ENCODE data around the gene DPP9. TPM values are rescaled to one million over a fixed set of nuclear protein-coding genes. Genes with fewer than 3 reads are reported as not detected.

Gene DPP9
- total and polyA plus RNA-seq, 2 of the 8 experiments (the other 6 are each of a cell fraction or from before 2014, with no cell fraction given): 11.6 to 40.7 TPM

DNA sequence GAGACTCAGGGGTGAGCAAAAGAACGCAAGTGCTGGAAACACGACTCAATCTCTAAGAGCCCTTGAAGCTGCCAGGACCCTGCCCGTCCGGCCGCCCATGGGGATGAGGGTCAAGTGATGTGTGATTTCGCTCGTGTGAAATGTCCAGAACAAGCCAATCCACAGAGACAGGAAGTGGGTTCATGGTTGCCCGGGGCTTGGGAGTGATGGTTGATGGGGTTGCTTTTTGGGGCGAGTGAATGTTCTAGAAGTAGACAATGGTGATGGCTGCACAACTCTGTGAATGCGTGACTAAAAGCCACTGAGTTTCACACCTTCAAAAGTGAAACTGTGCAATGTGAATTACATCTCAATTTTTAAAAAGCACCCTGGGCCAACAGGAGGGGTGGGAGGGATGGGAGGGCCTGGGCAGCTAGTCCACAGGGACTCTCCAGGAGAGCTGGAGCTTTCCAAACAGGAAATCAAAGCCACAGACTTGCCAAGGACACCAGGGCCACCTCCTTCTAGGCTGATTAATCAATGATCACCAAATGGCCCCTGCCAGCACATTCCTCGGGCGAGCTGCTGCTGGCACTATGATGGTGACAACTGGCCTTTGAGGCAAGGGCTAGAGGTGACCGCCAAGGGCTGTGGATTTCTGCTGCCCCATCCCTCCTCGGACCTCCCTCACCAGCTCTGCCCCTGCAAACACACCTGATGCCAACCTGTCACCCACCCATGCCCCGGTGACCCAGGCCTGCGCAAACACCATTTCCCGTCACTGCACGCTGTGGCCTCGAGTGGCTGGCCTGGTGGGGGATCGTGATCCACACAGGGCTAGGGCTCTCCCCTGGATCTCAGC is 14.0 kb downstream of the DPP9 start (continued):
- TF ChIP-seq CHD7 (IDR thresholded peaks at IDR 0.05; ENCODE audit: insufficient replicate concordance, low read length) (no peak), CEBPB (IDR thresholded peaks at IDR 0.05; ENCODE audit: low read depth, low read length) (no peak), KDM1A (IDR thresholded peaks at IDR 0.05; ENCODE audit: borderline replicate concordance, low read length) (no peak), CHD1 (IDR thresholded peaks at IDR 0.05; ENCODE audit: low read depth, low read length) (no peak), RBBP5 (IDR thresholded peaks at IDR 0.05; ENCODE audit: borderline replicate concordance, low read depth, low read length) (no peak), SIRT6 (IDR thresholded peaks at IDR 0.05; ENCODE audit: low read length) (no peak), CREB1 (IDR thresholded peaks at IDR 0.05) (no peak), TAF1 (IDR thresholded peaks at IDR 0.05; ENCODE audit: low read depth, low read length) (no peak), TBP (IDR thresholded peaks at IDR 0.05; ENCODE audit: low read depth, low read length) (no peak), BRCA1 (IDR thresholded peaks at IDR 0.05; ENCODE audit: low read depth, low read length) (no peak)
